K562 (cell line): Measurements from ENCODE around the gene TXNRD2. TPM values are rescaled to one million over a fixed set of nuclear protein-coding genes. Genes with fewer than 3 reads are reported as not detected.

ENCODE experiments used
- BCLAF1 ChIP-seq, 2 experiments: fragments of 450-650 bp in 1 of 2; IDR thresholded peaks; 2 replicates each; pipeline ENCODE4 v1.6.1; 2011 to 2017; ENCODE audit warnings: low read depth in 2 of 2, antibody characterized with exemption in 1 of 2, borderline replicate concordance in 1 of 2, low read length in 1 of 2, mild to moderate bottlenecking in 1 of 2, mixed read lengths in 1 of 2; ENCODE audit not compliant: control insufficient read depth in 1 of 2
- CBX1 ChIP-seq: sonication (generic); IDR thresholded peaks from 2 replicates; pipeline ENCODE4 v1.6.1; 2016; ENCODE audit warnings: antibody characterized with exemption, low read depth, mild to moderate bottlenecking
- CBX5 ChIP-seq: IDR thresholded peaks from 2 replicates; pipeline ENCODE4 v1.6.1; 2014; ENCODE audit warnings: low read depth, borderline replicate concordance
- GABPA ChIP-seq: fragments of 200-800 bp; sonication (Bioruptor generic); conservative IDR thresholded peaks from 2 replicates; pipeline ENCODE4 v1.6.1; 2016; ENCODE audit warnings: low read depth, missing genetic modification characterization, missing compliant biosample characterization
- HNRNPH1 ChIP-seq: fragments of 200-400 bp; formaldehyde crosslinking; optimal IDR thresholded peaks from 2 replicates; pipeline ENCODE3; 2017; ENCODE audit warnings: low read depth, mild to moderate bottlenecking, low read length, moderate library complexity
- RFX1 ChIP-seq: fragments of 450-650 bp; IDR thresholded peaks from 2 replicates; pipeline ENCODE4 v1.6.1; 2016; ENCODE audit warnings: mild to moderate bottlenecking, moderate library complexity
- RFX7 ChIP-seq: fragments of 250-450 bp; sonication (Bioruptor Pico); IDR thresholded peaks from 2 replicates; pipeline ENCODE4 v1.5.1; 2021; ENCODE audit warnings: mild to moderate bottlenecking
- SMAD1 ChIP-seq: fragments of 150-350 bp; IDR thresholded peaks from 2 replicates; pipeline ENCODE4 v1.6.1; 2014; ENCODE audit warnings: low read length, low read depth; ENCODE audit not compliant: partially characterized antibody
- ZNF668 ChIP-seq: fragments of 250-450 bp; sonication (Bioruptor Pico); IDR thresholded peaks from 2 replicates; pipeline ENCODE4 v1.8.0; 2022; ENCODE audit warnings: mild to moderate bottlenecking, inconsistent platforms
- ZNF717 ChIP-seq: fragments of 250-450 bp; sonication (Bioruptor Pico); IDR thresholded peaks from 2 replicates; pipeline ENCODE4 v1.5.0; 2021
- polyA plus RNA-seq, 8 experiments: library from polyadenylated mRNA; depleted of rRNA in 4 of 8; stranded (reverse) in 5 of 8; unstranded in 3 of 8; fragments of >200 nt; fragmentation: Nextera tagmentation in 2 of 8; fragmentation: Illumina TruSeq in 1 of 8; extraction: Ambion mirVana in 2 of 8; extraction: Trizol in 1 of 8; gene quantifications; 2 replicates each; pipeline versions ENCODE4 v1.2.1 to v1.2.3, GENCODE V29; 2011 to 2014; ENCODE audit warnings: inconsistent platforms in 1 of 8, missing spikeins in 1 of 8
- total RNA-seq, 7 experiments: library from RNA; depleted of rRNA in 6 of 7; stranded (reverse); fragments of >200 nt in 6 of 7; fragmentation: Illumina TruSeq in 2 of 7; extraction: Trizol in 2 of 7; gene quantifications; 2 replicates each; pipeline versions ENCODE4 v1.2.1 to v1.2.3, GENCODE V29; 2011 to 2021; ENCODE audit warnings: low replicate concordance in 1 of 7
- TF ChIP-seq, protein P1 (sequence below): fragments of 450-650 bp; formaldehyde crosslinking; IDR thresholded peaks from 2 replicates; pipeline ENCODE4 v1.4.0; 2022; ENCODE audit warnings: mild to moderate bottlenecking, moderate library complexity
- TF ChIP-seq, protein P2 (sequence below): fragments of 200-600 bp; sonication (generic); IDR thresholded peaks from one replicate; pipeline ENCODE4 v1.6.1; 2012; ENCODE audit warnings: mild to moderate bottlenecking, low read depth, low read length, inconsistent platforms

Gene TXNRD2
- total and polyA plus RNA-seq, 9 of the 15 experiments (the other 6 are each of a cell fraction or from before 2014, with no cell fraction given) = 3.3 to 80.2 (median 49.4) TPM

GRCh38 chr22:19974935-19975706 is 33.5 kb upstream of the TXNRD2 start (continued):
- TF ChIP-seq ZNF668 (CRISPR knock-in tag) (0 out of 2 replicates have a peak, but pooled peaks have one; percentile 41), SMAD1 (no peak), CBX1 (no peak), HNRNPH1 (no peak), GABPA (tag) (no peak), RFX7 (no peak), BCLAF1 (IDR thresholded peaks at IDR 0.05; ENCODE audit: borderline replicate concordance in 1 of 2, control insufficient read depth in 1 of 2, low read depth in 2 of 2, low read length in 1 of 2) (no peak), RFX1 (no peak), ZNF717 (no peak), CBX5 (no peak)
- TF ChIP-seq, protein P1, sequence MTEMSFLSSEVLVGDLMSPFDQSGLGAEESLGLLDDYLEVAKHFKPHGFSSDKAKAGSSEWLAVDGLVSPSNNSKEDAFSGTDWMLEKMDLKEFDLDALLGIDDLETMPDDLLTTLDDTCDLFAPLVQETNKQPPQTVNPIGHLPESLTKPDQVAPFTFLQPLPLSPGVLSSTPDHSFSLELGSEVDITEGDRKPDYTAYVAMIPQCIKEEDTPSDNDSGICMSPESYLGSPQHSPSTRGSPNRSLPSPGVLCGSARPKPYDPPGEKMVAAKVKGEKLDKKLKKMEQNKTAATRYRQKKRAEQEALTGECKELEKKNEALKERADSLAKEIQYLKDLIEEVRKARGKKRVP (CRISPR knock-in tag) = 0 out of 2 replicates have a peak, but pooled peaks have one; percentile 6
- TF ChIP-seq, protein P2, sequence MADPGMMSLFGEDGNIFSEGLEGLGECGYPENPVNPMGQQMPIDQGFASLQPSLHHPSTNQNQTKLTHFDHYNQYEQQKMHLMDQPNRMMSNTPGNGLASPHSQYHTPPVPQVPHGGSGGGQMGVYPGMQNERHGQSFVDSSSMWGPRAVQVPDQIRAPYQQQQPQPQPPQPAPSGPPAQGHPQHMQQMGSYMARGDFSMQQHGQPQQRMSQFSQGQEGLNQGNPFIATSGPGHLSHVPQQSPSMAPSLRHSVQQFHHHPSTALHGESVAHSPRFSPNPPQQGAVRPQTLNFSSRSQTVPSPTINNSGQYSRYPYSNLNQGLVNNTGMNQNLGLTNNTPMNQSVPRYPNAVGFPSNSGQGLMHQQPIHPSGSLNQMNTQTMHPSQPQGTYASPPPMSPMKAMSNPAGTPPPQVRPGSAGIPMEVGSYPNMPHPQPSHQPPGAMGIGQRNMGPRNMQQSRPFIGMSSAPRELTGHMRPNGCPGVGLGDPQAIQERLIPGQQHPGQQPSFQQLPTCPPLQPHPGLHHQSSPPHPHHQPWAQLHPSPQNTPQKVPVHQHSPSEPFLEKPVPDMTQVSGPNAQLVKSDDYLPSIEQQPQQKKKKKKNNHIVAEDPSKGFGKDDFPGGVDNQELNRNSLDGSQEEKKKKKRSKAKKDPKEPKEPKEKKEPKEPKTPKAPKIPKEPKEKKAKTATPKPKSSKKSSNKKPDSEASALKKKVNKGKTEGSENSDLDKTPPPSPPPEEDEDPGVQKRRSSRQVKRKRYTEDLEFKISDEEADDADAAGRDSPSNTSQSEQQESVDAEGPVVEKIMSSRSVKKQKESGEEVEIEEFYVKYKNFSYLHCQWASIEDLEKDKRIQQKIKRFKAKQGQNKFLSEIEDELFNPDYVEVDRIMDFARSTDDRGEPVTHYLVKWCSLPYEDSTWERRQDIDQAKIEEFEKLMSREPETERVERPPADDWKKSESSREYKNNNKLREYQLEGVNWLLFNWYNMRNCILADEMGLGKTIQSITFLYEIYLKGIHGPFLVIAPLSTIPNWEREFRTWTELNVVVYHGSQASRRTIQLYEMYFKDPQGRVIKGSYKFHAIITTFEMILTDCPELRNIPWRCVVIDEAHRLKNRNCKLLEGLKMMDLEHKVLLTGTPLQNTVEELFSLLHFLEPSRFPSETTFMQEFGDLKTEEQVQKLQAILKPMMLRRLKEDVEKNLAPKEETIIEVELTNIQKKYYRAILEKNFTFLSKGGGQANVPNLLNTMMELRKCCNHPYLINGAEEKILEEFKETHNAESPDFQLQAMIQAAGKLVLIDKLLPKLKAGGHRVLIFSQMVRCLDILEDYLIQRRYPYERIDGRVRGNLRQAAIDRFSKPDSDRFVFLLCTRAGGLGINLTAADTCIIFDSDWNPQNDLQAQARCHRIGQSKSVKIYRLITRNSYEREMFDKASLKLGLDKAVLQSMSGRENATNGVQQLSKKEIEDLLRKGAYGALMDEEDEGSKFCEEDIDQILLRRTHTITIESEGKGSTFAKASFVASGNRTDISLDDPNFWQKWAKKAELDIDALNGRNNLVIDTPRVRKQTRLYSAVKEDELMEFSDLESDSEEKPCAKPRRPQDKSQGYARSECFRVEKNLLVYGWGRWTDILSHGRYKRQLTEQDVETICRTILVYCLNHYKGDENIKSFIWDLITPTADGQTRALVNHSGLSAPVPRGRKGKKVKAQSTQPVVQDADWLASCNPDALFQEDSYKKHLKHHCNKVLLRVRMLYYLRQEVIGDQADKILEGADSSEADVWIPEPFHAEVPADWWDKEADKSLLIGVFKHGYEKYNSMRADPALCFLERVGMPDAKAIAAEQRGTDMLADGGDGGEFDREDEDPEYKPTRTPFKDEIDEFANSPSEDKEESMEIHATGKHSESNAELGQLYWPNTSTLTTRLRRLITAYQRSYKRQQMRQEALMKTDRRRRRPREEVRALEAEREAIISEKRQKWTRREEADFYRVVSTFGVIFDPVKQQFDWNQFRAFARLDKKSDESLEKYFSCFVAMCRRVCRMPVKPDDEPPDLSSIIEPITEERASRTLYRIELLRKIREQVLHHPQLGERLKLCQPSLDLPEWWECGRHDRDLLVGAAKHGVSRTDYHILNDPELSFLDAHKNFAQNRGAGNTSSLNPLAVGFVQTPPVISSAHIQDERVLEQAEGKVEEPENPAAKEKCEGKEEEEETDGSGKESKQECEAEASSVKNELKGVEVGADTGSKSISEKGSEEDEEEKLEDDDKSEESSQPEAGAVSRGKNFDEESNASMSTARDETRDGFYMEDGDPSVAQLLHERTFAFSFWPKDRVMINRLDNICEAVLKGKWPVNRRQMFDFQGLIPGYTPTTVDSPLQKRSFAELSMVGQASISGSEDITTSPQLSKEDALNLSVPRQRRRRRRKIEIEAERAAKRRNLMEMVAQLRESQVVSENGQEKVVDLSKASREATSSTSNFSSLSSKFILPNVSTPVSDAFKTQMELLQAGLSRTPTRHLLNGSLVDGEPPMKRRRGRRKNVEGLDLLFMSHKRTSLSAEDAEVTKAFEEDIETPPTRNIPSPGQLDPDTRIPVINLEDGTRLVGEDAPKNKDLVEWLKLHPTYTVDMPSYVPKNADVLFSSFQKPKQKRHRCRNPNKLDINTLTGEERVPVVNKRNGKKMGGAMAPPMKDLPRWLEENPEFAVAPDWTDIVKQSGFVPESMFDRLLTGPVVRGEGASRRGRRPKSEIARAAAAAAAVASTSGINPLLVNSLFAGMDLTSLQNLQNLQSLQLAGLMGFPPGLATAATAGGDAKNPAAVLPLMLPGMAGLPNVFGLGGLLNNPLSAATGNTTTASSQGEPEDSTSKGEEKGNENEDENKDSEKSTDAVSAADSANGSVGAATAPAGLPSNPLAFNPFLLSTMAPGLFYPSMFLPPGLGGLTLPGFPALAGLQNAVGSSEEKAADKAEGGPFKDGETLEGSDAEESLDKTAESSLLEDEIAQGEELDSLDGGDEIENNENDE = no peak
